GM19467 (cell line): ENCODE results near the gene ANGPTL7.
"Not testable (repeated sequence)": the region's sequence is repeated elsewhere in the genome, so short reads cannot be mapped to it uniquely, and the experiment has no call there.

Source experiments
- ATAC-seq: cut with Tn5 transposase; IDR thresholded peaks from one replicate; pipeline ENCODE4 v1.9.1; 2021; ENCODE audit warnings: mild to moderate bottlenecking, moderate library complexity; ENCODE audit not compliant: unreplicated experiment

The ANGPTL7 gene, protein sequence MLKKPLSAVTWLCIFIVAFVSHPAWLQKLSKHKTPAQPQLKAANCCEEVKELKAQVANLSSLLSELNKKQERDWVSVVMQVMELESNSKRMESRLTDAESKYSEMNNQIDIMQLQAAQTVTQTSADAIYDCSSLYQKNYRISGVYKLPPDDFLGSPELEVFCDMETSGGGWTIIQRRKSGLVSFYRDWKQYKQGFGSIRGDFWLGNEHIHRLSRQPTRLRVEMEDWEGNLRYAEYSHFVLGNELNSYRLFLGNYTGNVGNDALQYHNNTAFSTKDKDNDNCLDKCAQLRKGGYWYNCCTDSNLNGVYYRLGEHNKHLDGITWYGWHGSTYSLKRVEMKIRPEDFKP

GRCh38 chr1:11188858-11189451 lies at the start of gene ANGPTL7:
Gene ANGPTL7, plus strand, starts transcription at chr1:11189355. Its CDS starts 225 bp downstream, at chr1:11189580.
- ATAC-seq, result no peak

GRCh38 chr1:11142618-11143391 lies 46.4 kb upstream of the ANGPTL7 start:
- ATAC-seq, result no peak

DNA sequence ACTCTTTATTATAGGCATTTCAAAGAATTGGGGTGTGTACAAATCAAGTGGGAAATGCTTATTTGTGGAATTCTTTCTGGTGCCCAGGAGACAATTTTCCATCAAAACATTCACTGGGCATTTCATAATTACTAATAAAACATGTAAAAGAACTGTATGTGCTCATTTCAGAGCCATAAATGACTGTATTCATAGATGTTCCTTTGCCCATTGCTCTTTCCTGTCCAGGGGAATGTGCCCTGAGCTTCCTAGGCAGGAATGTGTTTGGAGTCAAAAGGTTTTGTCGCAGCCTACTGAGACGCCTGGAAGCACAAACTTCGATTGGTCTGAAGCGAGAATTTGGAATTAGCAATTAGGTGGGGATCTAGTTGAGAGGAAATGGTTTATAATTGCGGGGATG lies 45.8 kb upstream of the ANGPTL7 start:
- no peak for ATAC-seq

DNA sequence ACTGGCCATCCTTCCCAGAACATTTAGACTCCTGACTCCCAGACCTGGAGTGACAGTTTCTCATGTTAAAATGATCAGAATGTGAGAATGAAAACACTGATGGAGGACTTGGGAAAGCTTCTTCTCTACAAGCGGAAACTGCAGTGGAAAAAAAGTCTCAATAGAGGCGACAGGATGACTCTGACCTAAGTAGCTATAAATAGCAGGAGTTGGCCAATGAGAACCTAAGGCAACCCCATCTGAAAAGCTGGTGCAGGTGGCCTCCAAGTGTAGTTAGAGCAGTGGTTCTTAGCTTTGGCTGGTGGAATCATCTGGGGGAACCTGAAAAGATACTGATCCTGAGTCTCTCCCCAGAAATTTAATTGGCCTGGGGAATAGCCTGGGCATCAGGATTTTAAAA lies 45.2 kb upstream of the ANGPTL7 start:
- no peak for ATAC-seq

DNA sequence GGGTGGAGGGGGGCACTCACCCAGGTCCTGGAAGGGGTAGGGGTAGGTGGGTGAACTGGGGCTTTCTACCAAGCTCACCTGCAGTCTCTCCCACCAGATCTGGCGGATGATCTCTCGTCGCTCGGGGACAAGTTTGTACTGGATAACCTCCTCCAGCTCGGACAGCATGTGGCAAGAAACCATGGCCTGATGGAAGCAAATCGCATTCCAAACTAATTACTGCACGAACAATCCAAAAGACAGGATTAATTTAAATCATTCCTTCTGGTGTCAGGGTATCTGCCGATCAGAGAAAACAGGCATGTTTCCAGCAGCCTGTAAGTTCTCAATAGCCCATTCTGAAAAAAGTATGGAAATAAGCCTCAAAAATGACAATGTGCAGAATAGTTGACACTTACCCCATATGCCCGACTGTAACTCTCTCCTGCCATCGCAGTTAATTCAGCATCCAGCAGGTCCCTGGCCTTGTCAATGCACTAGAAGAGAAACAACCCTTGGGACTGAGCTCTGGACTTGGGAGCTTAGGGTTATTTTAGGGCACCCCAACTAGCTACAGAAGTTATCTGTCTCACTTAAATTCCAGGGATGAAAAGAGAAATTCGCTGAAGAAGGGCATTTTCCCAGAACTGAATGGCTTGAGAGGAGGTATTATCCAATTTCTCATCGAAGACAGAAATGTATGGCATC lies 44.4 kb upstream of the ANGPTL7 start:
- no peak for ATAC-seq

GRCh38 chr1:11145741-11146140 lies 43.4 kb upstream of the ANGPTL7 start:
- ATAC-seq, result no peak

- ATAC-seq, result no peak
Measured at GRCh38 chr1:11147197-11147770, 41.9 kb upstream of the ANGPTL7 start.

DNA sequence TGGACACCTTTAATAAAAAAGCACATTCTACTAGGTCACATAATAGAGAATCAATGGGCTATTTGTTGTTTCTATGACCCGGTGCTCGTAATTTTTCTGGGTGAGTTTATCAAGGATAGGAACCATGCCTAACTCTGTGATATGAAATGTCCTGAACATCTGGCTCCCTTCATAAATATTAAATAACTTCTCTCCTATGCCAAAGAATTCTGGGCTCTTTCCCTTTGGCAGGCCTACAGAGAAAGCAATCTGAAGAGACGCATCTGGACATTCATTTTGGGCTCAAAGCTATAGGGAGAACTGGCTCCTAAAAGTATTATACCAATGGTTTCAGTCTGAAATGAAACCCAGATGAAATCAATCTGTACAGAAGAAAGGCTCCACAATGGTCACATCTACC lies 38.8 kb upstream of the ANGPTL7 start:
- no peak for ATAC-seq

DNA sequence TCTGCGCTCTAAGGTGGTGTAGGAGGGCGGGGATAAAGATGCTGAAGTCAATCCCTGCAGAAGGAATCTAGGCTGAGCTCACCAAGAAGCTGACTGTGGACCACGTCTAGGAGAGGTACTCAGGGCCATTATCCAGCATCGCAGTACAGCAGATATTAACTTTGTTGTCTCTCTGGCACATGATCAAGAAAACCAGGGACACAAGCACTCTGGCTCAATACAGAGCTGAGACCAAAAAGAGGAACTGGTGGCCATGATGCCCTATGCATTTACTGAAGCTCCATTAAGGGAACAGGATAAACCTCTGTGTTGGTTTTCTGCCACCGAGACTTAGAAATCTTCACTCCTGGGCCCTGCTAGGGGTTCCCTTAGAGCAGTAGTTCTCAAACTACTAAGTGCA lies 38.0 kb upstream of the ANGPTL7 start:
- no peak for ATAC-seq

GRCh38 chr1:11151826-11152612 lies 37.1 kb upstream of the ANGPTL7 start:
- no peak for ATAC-seq

DNA sequence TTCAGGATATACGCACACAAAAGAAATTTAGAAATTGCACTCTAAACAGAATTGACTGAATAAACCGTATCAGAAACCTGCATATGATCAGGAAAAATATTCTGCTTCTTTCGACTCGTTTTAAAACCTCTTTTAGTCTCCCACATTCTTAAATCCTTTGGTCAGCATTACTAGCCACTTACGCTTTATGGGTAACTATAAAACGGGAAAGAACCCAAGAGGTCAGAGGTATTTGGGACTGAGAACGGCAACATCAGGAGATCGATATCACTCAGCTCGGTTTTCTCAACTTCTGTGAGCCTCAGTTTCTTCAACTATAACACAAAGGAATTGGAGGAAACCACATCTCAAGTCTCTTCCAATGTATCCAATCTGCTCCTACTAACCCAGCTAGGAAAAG lies 36.4 kb upstream of the ANGPTL7 start:
- no peak for ATAC-seq

- ATAC-seq, result no peak
Measured at GRCh38 chr1:11153184-11153583, 36.0 kb upstream of the ANGPTL7 start.

DNA sequence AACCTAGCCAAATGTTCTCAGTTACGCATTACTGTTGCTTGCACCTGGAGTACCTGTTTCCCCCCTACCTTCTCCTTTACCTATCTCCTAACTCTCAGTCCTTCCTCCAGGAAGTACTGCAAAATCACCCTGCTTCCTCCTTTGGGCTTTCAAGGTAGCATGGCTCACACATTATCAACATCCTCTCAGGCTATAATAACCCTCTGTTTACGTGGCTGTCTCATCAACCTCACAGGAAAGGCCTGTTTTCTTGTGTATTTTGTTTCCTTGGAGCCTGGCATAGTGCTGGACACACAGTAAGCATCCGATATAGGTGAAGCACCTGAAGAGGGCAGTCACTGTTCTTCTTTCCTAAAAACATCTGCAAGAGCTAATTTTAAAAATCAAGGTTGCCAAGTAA lies 32.7 kb upstream of the ANGPTL7 start:
- no peak for ATAC-seq

DNA sequence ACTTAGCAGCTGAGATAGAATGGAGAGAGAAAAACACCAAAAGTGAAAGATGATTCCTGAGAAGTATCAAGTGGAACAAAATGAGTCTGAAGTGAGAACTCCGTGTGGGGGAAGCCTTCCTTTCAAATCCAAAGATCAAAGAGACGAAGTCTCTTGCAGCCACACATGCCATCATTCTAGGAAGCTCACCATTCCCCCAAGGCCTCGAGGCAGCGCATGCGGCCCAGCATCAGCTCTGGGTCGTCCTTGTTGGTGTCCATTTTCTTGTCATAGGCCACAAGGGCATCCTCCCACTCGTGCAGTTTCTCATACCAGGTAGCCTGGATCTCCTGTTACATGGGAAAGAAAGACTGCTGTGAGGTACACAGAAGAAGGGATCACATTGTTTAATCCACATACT lies 32.2 kb upstream of the ANGPTL7 start:
- ATAC-seq, result no peak

DNA sequence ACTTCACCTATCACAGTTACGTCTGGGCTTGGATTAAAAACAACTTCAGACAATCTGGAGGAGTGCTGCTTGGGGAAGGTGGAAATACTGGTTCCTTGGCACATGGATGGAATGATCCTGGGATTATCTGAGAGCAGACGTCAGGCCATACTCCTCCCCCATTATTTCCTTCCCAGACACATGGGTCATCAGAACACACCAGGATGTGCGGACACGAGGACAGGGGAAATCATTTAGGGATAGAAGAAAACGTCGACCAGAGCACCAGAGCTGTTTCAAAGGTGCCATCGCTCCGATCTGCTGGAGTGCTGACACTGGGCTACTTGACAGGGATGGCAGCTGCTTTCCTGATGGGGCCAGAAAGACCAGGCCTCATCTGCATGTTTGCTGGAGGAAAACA lies 31.8 kb upstream of the ANGPTL7 start:
- no peak for ATAC-seq

DNA sequence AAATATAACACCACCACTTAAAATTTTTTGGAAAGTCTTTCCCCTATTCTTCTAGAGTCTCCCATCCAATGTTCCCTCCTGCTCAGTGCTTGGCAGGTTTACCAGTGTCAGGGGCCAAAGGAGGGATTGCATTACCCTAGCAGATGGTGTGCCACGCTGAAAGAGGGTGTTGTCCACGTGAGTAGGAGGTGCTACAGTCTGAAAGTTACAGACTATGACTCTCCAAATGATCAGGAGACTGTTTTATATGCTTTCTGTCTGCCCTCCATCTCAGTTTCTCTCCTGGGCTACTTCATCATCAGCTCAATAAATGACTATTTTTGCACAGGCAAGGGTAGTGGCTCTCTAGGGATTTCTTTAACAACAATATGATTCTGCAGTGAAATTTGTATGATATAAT lies 31.3 kb upstream of the ANGPTL7 start:
- ATAC-seq, result no peak

GRCh38 chr1:11158291-11158690 lies 30.9 kb upstream of the ANGPTL7 start:
- no peak for ATAC-seq

DNA sequence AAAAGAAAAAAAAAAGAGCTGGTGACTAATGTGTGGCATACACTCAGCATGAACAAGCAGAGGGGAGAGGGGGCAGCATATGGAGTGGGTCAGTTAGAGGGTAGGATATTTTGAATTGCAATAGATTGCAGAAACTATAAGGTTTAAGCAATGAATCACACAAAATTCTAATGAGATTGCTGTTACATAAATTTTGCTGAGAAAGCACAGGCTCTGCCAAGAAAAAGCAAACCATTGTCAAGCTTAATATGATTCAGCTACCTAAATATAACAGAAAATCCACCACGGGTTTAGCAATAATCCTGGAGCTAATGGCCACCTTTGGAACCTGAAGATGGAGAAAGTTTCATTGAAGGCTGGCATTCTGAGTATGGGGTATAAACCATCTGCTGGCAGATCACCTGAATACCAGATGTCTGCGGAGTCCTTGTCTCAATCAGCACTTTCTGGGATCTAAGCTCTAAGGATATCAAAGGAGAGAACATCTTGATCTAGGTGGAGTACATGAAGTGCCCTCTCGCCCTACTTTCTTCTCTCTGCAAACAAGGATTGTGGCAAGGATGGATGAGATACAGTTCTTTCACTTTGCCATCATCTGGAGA lies 30.3 kb upstream of the ANGPTL7 start:
- ATAC-seq, result no peak

DNA sequence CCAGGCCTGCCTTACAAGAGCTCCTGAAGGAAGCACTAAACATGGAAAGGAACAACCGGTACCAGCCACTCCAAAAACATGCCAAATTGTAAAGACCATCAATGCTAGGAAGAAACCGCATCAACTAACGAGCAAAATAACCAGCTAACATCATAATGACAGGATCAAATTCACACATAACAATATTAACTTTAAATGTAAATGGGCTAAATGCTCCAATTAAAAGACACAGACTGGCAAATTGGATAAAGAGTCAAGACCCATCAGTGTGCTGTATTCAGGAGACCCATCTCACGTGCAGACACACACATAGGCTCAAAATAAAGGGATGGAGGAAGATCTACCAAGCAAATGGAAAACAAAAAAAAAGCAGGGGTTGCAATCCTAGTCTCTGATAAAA lies 26.4 kb upstream of the ANGPTL7 start:
- not testable (repeated sequence) for ATAC-seq

DNA sequence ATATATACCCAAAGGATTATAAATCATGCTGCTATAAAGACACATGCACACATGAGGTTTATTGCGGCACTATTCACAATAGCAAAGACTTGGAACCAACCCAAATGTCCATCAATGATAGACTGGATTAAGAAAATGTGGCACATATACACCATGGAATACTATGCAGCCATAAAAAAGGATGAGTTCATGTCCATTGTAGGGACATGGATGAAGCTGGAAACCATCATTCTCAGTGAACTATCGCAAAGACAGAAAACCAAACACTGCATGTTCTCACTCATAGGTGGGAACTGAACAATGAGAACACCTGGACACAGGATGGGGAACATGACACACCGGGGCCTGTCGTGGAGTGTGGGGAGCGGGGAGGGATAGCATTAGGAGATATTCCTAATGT lies 22.4 kb upstream of the ANGPTL7 start:
- not testable (repeated sequence) for ATAC-seq
